C4-2B (cell line): Measurements from ENCODE around the gene HCN3.

Experiments used
- ZFX ChIP-seq: fragments of 450-650 bp; IDR thresholded peaks from 2 replicates; pipeline ENCODE4 v1.6.1; 2017
- TF ChIP-seq, protein P1 (sequence below): fragments of 450-650 bp; conservative IDR thresholded peaks from 2 replicates; pipeline ENCODE4 v1.5.1; 2017; ENCODE audit warnings: mild to moderate bottlenecking

DNA sequence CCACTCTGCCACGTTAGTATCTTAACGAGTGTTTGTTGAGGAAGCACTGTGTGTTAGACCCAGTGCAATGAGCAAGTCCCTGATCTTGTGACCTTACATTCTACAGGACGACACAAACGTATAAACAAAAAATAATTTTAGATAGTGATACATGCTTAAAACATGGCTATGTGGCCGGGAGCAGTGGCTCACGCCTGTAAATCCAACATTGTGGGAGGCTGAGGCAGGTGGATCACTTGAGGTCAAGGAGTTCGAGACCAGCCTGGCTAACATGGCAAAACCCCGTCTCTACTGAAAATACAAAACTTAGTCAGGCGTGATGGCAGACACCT, 49.2 kb upstream of the HCN3 start:
- TF ChIP-seq, protein P1, sequence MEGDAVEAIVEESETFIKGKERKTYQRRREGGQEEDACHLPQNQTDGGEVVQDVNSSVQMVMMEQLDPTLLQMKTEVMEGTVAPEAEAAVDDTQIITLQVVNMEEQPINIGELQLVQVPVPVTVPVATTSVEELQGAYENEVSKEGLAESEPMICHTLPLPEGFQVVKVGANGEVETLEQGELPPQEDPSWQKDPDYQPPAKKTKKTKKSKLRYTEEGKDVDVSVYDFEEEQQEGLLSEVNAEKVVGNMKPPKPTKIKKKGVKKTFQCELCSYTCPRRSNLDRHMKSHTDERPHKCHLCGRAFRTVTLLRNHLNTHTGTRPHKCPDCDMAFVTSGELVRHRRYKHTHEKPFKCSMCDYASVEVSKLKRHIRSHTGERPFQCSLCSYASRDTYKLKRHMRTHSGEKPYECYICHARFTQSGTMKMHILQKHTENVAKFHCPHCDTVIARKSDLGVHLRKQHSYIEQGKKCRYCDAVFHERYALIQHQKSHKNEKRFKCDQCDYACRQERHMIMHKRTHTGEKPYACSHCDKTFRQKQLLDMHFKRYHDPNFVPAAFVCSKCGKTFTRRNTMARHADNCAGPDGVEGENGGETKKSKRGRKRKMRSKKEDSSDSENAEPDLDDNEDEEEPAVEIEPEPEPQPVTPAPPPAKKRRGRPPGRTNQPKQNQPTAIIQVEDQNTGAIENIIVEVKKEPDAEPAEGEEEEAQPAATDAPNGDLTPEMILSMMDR, result no peak
- TF ChIP-seq ZFX, result no peak
